Activated CD4-positive, alpha-beta T cell treated with anti-CD3 and anti-CD28 coated beads for 1 hour (primary cell): ENCODE results near the gene CPNE8.

Experiments
- DNase-seq: peaks from one replicate; pipeline ENCODE4 v3.0.0-alpha.2; 2020

Gene CPNE8

DNA sequence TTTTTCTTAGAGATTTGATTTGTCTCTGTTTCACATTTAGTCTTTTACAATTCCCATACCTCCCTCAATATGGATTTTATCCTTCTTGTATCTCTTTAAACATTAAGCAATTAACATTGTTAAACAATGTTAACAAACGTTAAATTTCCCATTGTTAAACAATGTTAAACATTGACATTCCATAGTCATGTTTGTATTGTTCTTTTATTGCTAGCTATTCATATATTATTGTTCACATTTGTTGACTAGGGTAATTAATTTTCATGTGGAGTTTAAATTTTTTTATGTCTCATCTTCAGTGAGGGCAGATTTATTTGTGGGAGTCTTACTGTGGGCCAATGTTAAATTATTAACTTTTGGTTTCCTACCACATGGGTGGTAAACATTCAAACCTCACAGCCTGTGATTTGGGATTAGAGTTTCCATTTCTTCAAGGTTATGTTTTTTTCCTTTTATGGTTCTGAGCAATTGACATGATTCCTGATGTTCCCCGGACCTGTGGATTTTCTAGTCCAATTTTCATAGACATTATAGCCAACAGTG lies 294.5 kb downstream of the CPNE8 start:
- DNase-seq: no peak

DNA sequence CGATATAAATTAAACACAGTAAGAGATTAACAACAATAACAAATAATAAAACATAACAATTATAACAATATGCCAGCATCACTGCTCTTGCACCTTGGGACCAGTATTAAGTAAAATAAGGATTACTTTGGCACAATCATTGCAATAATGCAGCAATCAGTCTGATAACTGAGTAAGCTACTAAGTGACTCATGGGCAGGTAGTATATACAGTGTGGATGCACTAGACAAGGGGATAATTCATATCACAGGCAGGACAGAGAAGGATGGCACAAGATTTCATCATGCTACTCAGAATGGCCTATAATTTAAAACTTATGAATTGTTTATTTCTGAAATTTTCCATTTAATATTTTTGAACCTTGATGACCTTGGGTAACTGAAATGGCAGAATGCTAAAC lies 298.1 kb downstream of the CPNE8 start:
- no peak for DNase-seq
